HG03558 (cell line): ENCODE measurements around the gene UNK.
"Not testable (repeated sequence)": the region's sequence is repeated elsewhere in the genome, so short reads cannot be mapped to it uniquely, and the experiment has no call there.

Experiments used
- ATAC-seq: cut with Tn5 transposase; IDR thresholded peaks from one replicate; pipeline ENCODE4 v1.9.1; 2021; ENCODE audit warnings: moderate number of reproducible peaks; ENCODE audit not compliant: unreplicated experiment; ENCODE audit errors: extremely low read depth

The UNK gene

GRCh38 chr17:75754378-75755204, 30.0 kb upstream of the UNK start:
- no peak for ATAC-seq

GRCh38 chr17:75755205-75755901, 29.3 kb upstream of the UNK start:
- no peak for ATAC-seq

GRCh38 chr17:75755990-75756389, 28.6 kb upstream of the UNK start:
- no peak for ATAC-seq

- ATAC-seq: no peak
Measured at GRCh38 chr17:75756451-75757085, 28.0 kb upstream of the UNK start.

GRCh38 chr17:75757086-75757681, 27.4 kb upstream of the UNK start:
- ATAC-seq: no peak

GRCh38 chr17:75758131-75758905, 26.3 kb upstream of the UNK start:
- no peak for ATAC-seq

GRCh38 chr17:75759457-75759856, 25.1 kb upstream of the UNK start:
- ATAC-seq: no peak

- ATAC-seq: not testable (repeated sequence)
Measured at GRCh38 chr17:75759978-75760640, 24.5 kb upstream of the UNK start.

- no peak for ATAC-seq
Measured at GRCh38 chr17:75762513-75763268, 21.9 kb upstream of the UNK start.

GRCh38 chr17:75763269-75763607, 21.4 kb upstream of the UNK start:
- ATAC-seq: no peak

- ATAC-seq: no peak
Measured at GRCh38 chr17:75763613-75764416, 20.8 kb upstream of the UNK start.

- no peak for ATAC-seq
Measured at GRCh38 chr17:75764417-75764710, 20.2 kb upstream of the UNK start.

GRCh38 chr17:75764711-75765421, 19.7 kb upstream of the UNK start, which contains the start of gene GALK1:
Gene GALK1 (minus strand): TSS chr17:75765192. CDS start chr17:75765136, 56 bp downstream.
- no peak for ATAC-seq

GRCh38 chr17:75765981-75766380, 18.6 kb upstream of the UNK start:
- no peak for ATAC-seq

- no peak for ATAC-seq
Measured at GRCh38 chr17:75767881-75768280, 16.7 kb upstream of the UNK start.

- ATAC-seq: no peak
Measured at GRCh38 chr17:75769536-75769935, 15.1 kb upstream of the UNK start.
